Activated CD8-positive, alpha-beta memory T cell treated with anti-CD3 and anti-CD28 coated beads, Interleukin-2, amount 50 U/mL, for 24 hours (primary cell): Measurements from ENCODE around the gene RUVBL2.
"Not testable (repeated sequence)": the region's sequence is repeated elsewhere in the genome, so short reads cannot be mapped to it uniquely, and the experiment has no call there.

Source experiments
- DNase-seq: peaks from one replicate; pipeline ENCODE4 v3.0.0-alpha.2; 2020; ENCODE audit errors: extremely low read depth

Gene RUVBL2

DNA sequence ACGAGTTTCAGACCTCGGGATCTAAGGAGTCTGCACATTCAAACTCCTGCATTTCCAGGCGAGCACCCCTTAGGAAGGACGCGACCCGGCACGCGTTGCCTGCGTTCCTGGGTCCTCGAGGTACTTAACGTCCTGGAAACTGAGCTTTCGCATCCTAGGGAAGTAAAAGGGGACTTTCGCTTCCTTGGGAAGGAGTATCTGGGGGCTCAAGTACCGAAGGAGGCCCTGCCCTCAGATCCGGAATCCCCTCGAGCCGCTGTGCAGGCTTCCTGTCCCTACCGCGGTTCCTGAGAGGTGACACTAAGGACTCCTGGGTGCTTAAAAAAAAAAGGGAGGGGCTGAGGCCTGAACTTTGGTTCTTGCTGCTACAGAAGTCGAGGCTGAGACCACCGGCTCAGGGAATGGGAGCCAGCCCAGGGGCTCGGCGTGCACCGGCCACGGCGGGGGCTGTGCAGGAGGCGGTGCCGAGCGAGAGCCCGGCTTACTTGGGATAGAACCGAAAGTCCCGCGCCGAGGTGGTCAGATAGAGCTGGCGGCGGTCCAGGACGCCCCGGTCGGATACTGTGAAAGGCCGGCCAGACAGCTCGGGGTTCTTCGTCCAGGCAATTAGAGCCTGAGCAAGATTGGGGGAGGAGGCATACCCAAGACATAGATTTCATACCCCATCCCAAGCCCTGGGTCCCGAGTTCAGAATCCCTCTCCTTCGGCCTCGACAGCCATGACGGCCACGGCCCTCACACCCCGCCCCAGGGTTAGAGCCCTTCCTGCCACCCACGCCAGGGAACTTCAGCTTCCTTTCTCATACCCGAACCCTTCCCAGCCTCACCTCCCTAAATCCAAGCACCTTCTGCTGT is 24.9 kb downstream of the RUVBL2 start:
- not testable (repeated sequence) for DNase-seq

GRCh38 chr19:49019242-49019932 is 25.7 kb downstream of the RUVBL2 start:
- DNase-seq, result no peak

GRCh38 chr19:49020342-49020741 is 26.7 kb downstream of the RUVBL2 start:
- DNase-seq, result no peak

GRCh38 chr19:49020931-49021895 is 27.5 kb downstream of the RUVBL2 start:
- DNase-seq, result no peak

- no peak for DNase-seq
Observed at GRCh38 chr19:49022116-49022515, 28.4 kb downstream of the RUVBL2 start.

DNA sequence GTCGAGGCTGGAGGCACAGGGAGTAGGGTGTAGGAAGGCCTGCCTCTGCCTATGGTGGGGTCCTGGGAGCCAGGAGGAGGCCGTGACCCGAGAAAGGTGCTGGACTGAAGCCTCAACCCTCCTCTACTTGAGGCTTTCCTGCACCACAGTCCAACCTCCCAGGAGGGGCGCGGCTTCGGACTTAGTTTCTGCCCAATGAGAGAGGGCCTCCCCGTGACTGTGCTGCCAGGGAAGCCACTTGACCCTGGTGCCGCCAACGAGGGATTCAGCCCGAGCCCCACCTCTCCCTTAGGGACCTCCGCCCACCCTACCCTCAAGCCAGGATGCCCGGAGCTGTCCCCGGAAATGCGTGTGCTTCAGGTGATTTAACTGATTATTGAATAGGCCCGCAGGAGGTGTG is 30.5 kb downstream of the RUVBL2 start, which contains the start of gene CGB3:
Gene CGB3, minus strand, starts transcription at position 101 of the 400 bp plus-strand sequence. CDS start 362 bp downstream, outside the sequence.
- not testable (repeated sequence) for DNase-seq

- DNase-seq, result not testable (repeated sequence)
Observed at GRCh38 chr19:49025088-49025487, 31.4 kb downstream of the RUVBL2 start.

GRCh38 chr19:49025599-49025998 is 31.9 kb downstream of the RUVBL2 start:
- DNase-seq, result not testable (repeated sequence)

GRCh38 chr19:49028686-49029085 is 35.0 kb downstream of the RUVBL2 start:
- DNase-seq, result not testable (repeated sequence)

GRCh38 chr19:49029749-49030148 is 36.1 kb downstream of the RUVBL2 start:
- not testable (repeated sequence) for DNase-seq

- DNase-seq, result not testable (repeated sequence)
Observed at GRCh38 chr19:49030323-49030722, 36.6 kb downstream of the RUVBL2 start.

DNA sequence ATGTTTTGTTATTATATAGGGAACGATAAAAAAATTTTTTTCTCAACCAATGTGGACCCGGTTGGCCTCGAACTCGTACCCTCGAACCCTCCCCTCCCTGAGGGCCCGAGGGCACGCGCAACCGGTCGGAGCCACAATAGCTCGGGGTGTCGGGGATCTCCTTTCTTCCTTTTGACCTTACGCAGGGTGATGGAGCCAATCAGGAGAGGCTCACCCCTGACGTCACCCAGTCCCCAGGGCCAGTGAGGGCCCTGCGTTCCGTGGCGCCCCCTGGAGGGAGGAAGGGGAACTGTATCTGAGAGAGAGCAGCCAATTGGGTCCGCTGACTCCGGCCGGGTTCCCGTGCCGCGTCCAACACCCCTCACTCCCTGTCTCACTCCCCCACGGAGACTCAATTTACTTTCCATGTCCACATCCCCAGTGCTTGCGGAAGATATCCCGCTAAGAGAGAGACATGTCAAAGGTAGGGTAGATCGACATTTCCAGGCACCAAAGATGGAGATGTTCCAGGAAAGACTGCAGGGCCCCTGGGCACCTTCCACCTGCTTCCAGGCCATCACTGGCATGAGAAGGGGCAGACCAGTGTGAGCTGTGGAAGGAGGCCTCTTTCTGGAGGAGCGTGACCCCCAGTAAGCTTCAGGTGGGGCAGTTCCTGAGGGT is 38.1 kb downstream of the RUVBL2 start, which contains the start of gene CGB2:
Gene CGB2, plus strand, starts transcription at position 249 of the 660 bp plus-strand sequence. Its CDS starts 206 bp downstream, at position 455.
- not testable (repeated sequence) for DNase-seq

DNA sequence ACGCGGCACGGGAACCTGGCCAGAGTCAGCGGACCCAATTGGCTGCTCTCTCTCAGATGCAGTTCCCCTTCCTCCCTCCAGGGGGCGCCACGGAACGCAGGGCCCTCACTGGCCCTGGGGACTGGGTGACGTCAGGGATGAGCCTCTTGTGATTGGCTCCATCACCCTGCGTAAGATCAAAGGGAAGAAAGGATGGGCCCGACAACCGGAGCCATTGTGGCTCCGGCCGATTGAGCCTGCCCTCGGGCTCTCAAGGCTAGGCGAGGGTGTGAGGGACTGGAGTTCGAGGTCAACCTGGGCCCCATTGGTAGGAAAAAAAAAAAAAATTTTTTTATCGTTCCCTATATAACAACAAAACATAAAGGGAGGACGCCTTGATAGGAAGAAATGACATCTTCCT is 43.1 kb downstream of the RUVBL2 start, which contains the start of gene CGB1:
Gene CGB1, minus strand, starts transcription at position 81 of the 400 bp plus-strand sequence. CDS start 184 bp downstream, outside the sequence.
- DNase-seq, result not testable (repeated sequence)

DNA sequence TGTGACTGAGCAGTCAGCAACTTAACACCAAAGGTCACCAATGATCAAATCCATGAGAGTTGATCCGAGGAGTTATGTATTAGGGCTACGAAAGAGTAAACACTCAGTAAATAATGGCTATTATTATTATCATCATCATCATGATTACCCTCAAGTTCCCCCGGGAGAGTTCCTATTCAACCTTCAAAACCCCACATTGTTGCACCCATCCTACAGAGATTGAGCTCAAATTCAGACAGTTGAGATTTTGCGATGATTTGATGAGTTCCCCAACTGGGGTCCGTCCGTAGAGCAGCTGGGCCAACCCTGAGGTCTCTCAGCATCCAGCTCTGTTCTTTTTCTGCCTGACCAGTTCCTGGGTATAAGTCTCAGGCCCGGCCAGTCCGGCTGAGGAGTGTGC is 44.4 kb downstream of the RUVBL2 start:
- not testable (repeated sequence) for DNase-seq

- not testable (repeated sequence) for DNase-seq
Observed at GRCh38 chr19:49038557-49039276, 45.0 kb downstream of the RUVBL2 start.

GRCh38 chr19:49039736-49040135 is 46.0 kb downstream of the RUVBL2 start:
- not testable (repeated sequence) for DNase-seq

DNA sequence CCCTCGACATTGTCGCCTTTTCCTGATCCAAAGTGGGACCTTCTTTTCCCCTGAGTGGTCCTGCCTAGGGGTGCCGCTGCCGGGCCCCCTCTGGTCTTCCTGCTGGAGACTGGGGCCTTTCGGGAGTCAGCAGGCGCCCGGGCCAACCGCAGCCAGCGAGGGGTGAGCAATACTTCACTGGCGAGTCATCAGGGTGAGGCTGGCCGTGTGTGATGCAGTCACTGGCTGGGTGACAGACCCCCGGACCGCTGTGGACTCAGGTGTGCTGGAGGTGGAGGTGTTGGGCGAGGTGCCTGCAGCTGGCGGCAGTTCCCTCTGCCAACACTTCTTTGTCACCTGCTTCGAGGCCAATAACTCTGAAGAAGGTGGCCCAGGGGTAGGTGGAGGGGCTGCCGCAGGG is 48.5 kb downstream of the RUVBL2 start:
- no peak for DNase-seq

GRCh38 chr19:49042666-49043065 is 49.0 kb downstream of the RUVBL2 start:
- DNase-seq, result not testable (repeated sequence)

DNA sequence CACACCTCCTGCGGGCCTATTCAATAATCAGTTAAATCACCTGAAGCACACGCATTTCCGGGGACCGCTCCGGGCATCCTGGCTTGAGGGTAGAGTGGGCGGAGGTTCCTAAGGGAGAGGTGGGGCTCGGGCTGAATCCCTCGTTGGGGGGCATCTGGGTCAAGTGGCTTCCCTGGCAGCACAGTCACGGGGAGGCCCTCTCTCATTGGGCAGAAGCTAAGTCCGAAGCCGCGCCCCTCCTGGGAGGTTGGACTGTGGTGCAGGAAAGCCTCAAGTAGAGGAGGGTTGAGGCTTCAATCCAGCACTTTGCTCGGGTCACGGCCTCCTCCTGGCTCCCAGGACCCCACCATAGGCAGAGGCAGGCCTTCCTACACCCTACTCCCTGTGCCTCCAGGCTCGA is 49.9 kb downstream of the RUVBL2 start, which contains the start of gene CGB5:
Gene CGB5, plus strand, starts transcription at position 301 of the 400 bp plus-strand sequence. CDS start 362 bp downstream, outside the sequence.
- DNase-seq, result not testable (repeated sequence)

- DNase-seq, result not testable (repeated sequence)
Observed at GRCh38 chr19:49049011-49049410, 55.3 kb downstream of the RUVBL2 start, which contains the start of gene CGB8. TSS of gene CGB8 (minus strand) at chr19:49049111. CDS start at chr19:49048739, 372 bp downstream.
